ENCODE data around the gene SPOCD1. TPM values are rescaled to one million over a fixed set of nuclear protein-coding genes. Genes with fewer than 3 reads are reported as not detected.

Gene SPOCD1
- total RNA-seq, result not detected
- long read RNA-seq, result 0 reads

- TF ChIP-seq, protein P1, sequence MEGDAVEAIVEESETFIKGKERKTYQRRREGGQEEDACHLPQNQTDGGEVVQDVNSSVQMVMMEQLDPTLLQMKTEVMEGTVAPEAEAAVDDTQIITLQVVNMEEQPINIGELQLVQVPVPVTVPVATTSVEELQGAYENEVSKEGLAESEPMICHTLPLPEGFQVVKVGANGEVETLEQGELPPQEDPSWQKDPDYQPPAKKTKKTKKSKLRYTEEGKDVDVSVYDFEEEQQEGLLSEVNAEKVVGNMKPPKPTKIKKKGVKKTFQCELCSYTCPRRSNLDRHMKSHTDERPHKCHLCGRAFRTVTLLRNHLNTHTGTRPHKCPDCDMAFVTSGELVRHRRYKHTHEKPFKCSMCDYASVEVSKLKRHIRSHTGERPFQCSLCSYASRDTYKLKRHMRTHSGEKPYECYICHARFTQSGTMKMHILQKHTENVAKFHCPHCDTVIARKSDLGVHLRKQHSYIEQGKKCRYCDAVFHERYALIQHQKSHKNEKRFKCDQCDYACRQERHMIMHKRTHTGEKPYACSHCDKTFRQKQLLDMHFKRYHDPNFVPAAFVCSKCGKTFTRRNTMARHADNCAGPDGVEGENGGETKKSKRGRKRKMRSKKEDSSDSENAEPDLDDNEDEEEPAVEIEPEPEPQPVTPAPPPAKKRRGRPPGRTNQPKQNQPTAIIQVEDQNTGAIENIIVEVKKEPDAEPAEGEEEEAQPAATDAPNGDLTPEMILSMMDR (IDR thresholded peaks at IDR 0.05; ENCODE audit: borderline replicate concordance), result peak; percentile 64
- DNase-seq, result peak; percentile 67
- H3K4me3 ChIP-seq, result no peak within 1 kb of the TSS
- no peaks in the 10 kb centered on the region for H3K4me1 ChIP-seq
- no peaks in the 10 kb centered on the region for H3K27me3 ChIP-seq (ENCODE audit: low read depth)
- intact Hi-C loops (cut with micrococcal nuclease), result no loop called here
- no peaks in the 10 kb centered on the region for H3K36me3 ChIP-seq
- H3K9me3 ChIP-seq (replicated peaks), result peaks cover 3% of the 10 kb centered on the region
- no peak within 1 kb of the TSS for H3K27ac ChIP-seq (replicated peaks)
Observed at GRCh38 chr1:31815752-31816500, at the start of gene SPOCD1. TSS of gene SPOCD1 (minus strand) at chr1:31816022. CDS start at chr1:31815333, 689 bp downstream.

DNA sequence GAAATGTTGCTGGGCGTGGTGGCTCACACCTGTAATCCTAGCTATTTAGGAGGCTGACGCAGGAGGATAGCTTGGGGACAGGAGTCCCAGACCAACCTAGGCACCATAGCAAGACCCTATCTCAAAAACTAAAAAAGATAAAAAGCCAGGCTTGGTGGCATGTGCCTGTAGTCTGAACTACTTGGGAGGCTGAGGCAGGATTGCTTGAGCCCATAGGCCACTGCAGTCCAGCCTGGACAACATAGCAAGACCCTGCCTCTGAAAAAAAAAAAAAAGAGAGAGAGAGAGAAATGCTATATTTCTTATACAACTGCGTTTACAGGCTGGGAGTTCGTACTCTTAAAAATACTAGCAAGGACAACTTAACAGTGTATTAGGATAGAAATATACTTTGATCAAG is 46.2 kb upstream of the SPOCD1 start:
- Histone ChIP-seq H3K36me3 (no peaks in the 10 kb centered on the region), H3K4me3 (no peak overlapping the region), H3K27ac (replicated peaks) (no peak overlapping the region), H3K4me1 (no peaks in the 10 kb centered on the region), H3K27me3 (ENCODE audit: low read depth) (no peaks in the 10 kb centered on the region), H3K9me3 (replicated peaks) (no peaks in the 10 kb centered on the region)
- TF ChIP-seq, protein P1 (IDR thresholded peaks at IDR 0.05; ENCODE audit: borderline replicate concordance), result no peak
- intact Hi-C loops (cut with micrococcal nuclease), result no loop called here
- DNase-seq, result no peak

GRCh38 chr1:31861346-31861745 is 45.5 kb upstream of the SPOCD1 start:
- no peak for DNase-seq
- no peaks in the 10 kb centered on the region for H3K4me1 ChIP-seq
- TF ChIP-seq, protein P1 (IDR thresholded peaks at IDR 0.05; ENCODE audit: borderline replicate concordance), result no peak
- no peak overlapping the region for H3K4me3 ChIP-seq
- no peak overlapping the region for H3K27ac ChIP-seq (replicated peaks)
- H3K36me3 ChIP-seq, result no peaks in the 10 kb centered on the region
- no peaks in the 10 kb centered on the region for H3K9me3 ChIP-seq (replicated peaks)
- intact Hi-C loops (cut with micrococcal nuclease), result no loop called here
- no peaks in the 10 kb centered on the region for H3K27me3 ChIP-seq (ENCODE audit: low read depth)

- Histone ChIP-seq H3K27me3 (ENCODE audit: low read depth) (no peaks in the 10 kb centered on the region), H3K27ac (replicated peaks) (no peak overlapping the region), H3K9me3 (replicated peaks) (no peaks in the 10 kb centered on the region), H3K4me3 (no peak overlapping the region), H3K36me3 (no peaks in the 10 kb centered on the region), H3K4me1 (no peaks in the 10 kb centered on the region)
- intact Hi-C loops (cut with micrococcal nuclease), result no loop called here
- no peak for DNase-seq
- TF ChIP-seq, protein P1 (IDR thresholded peaks at IDR 0.05; ENCODE audit: borderline replicate concordance), result no peak
Observed at GRCh38 chr1:31860581-31860980, 44.8 kb upstream of the SPOCD1 start.

- Histone ChIP-seq H3K9me3 (replicated peaks) (no peaks in the 10 kb centered on the region), H3K36me3 (no peaks in the 10 kb centered on the region), H3K27me3 (ENCODE audit: low read depth) (no peaks in the 10 kb centered on the region), H3K4me3 (no peak overlapping the region), H3K27ac (replicated peaks) (no peak overlapping the region), H3K4me1 (no peaks in the 10 kb centered on the region)
- TF ChIP-seq, protein P1 (IDR thresholded peaks at IDR 0.05; ENCODE audit: borderline replicate concordance), result no peak
- intact Hi-C loops (cut with micrococcal nuclease), result no loop called here
- DNase-seq, result no peak
Observed at GRCh38 chr1:31859719-31860118, 43.9 kb upstream of the SPOCD1 start.

All from left ventricle myocardium inferior (tissue), 1 donor.